Heart right ventricle (tissue), 16 donors: ENCODE measurements around the gene ZNF576. TPM values are rescaled to one million over a fixed set of nuclear protein-coding genes. Genes with fewer than 3 reads are reported as not detected.

Experiments used
- ATAC-seq, 8 donors: fragments of 200-7000 bp; cut with Tn5 transposase; one replicate each; pipeline ENCODE4 v1.9.1; 2020; ENCODE audit warnings: mild to moderate bottlenecking in 8 of 8, moderate library complexity in 8 of 8, moderate number of reproducible peaks in 1 of 8
- DNase-seq, 2 donors: peaks; one replicate each; pipeline ENCODE4 v3.0.0-alpha.2; 2020
- H3K27ac ChIP-seq, 10 donors: fragments of 200-600 bp; sonication (generic) in 2 of 10; one replicate each; pipeline versions ENCODE4 v1.5.0 to v1.8.0; 2020 to 2022; ENCODE audit warnings: mild to moderate bottlenecking in 3 of 10
- H3K27me3 ChIP-seq, 7 donors: fragments of 200-600 bp; one replicate each; pipeline ENCODE4 v1.8.0; 2021 to 2022; ENCODE audit warnings: mild to moderate bottlenecking in 2 of 7
- H3K36me3 ChIP-seq, 9 donors: fragments of 200-600 bp; sonication (generic) in 1 of 9; one replicate each; pipeline versions ENCODE4 v1.5.0 to v1.8.0; 2020 to 2022; ENCODE audit warnings: mild to moderate bottlenecking in 2 of 9
- H3K4me1 ChIP-seq, 9 donors: fragments of 200-600 bp; sonication (generic) in 1 of 9; one replicate each; pipeline versions ENCODE4 v1.5.0 to v1.8.0; 2020 to 2022; ENCODE audit warnings: mild to moderate bottlenecking in 4 of 9
- H3K4me3 ChIP-seq, 10 donors: fragments of 200-600 bp; sonication (generic) in 2 of 10; one replicate each; pipeline versions ENCODE4 v1.5.0 to v1.8.0; 2020 to 2022; ENCODE audit warnings: mild to moderate bottlenecking in 7 of 10, moderate library complexity in 2 of 10
- H3K9me3 ChIP-seq, 11 donors: fragments of 200-600 bp in 10 of 11; sonication (generic) in 2 of 11; one replicate each; pipeline versions ENCODE4 v1.5.0 to v1.8.0; 2013 to 2022; ENCODE audit warnings: mild to moderate bottlenecking in 2 of 11, control low read depth in 1 of 11, moderate library complexity in 1 of 11
- CTCF ChIP-seq, 9 donors: fragments of 200-600 bp; sonication (generic) in 2 of 9; IDR thresholded peaks; one replicate each; pipeline versions ENCODE4 v1.5.0 to v1.8.0; 2021 to 2022; ENCODE audit warnings: antibody characterized with exemption in 9 of 9, mild to moderate bottlenecking in 5 of 9, moderate library complexity in 1 of 9
- WGBS, 2 donors: extraction: QIAGEN DNeasy Blood & Tissue Kit; methylation state at CpG; one replicate each; pipeline ENCODE4 v1.1.7; 2013; ENCODE audit warnings: inconsistent platforms in 1 of 2; 5-methylcytosine and 5-hydroxymethylcytosine counted together
- intact Hi-C, 10 donors: fragments of 100-400 bp; cut with DNase I; formaldehyde crosslinking; loops; one replicate each; pipeline versions ENCODE4 v1.11.1 to v1.14.2; 2022
- polyA plus RNA-seq, 2 donors: library from polyadenylated mRNA; stranded (reverse); fragments of 200-250 nt; gene quantifications; one replicate each; pipeline ENCODE4 v1.2.3, GENCODE V29; 2013
- total RNA-seq, 10 donors: library from RNA; stranded (reverse); fragmentation: NEBNext Ultra II Directional in 3 of 10; extraction: Animal tissue kit (Norgen Biotek cat#: 25700) in 3 of 10; gene quantifications; one replicate each; pipeline versions ENCODE4 v1.2.1 to v1.2.4, GENCODE V29; 2021 to 2023
- donor health status: Arrhythmogenic right ventricular cardiomyopathy.
- donor health status: ischemic (EF 13 %, LVEDD 7.1; RV severe dilation, severe dysfunction).
- donor health status: healthy with polysubstance abuse.
- donor health status: DM: no; HTN: yes; CAD: no.
- donor health status: DM: no; HTN: no; CAD: no.
- donor health status: ischemic (EF 25% LVEDD 6.9; RV normal size, moderate dysfunction).
- donor health status: ischemic (EF 25% LVEDD 5.7; RV mildly dilated, moderate dysfunction).
- donor health status: healthy.
- donor health status: DM: yes; HTN: yes; CAD: no.
- donor health status: Ischemic cardiomyopathy.
- donor health status: ischemic (EF 35%, LVEDD 5.7; RV mildly dilated, moderate dysfunction).
- donor health status: nonischemic (EF 11% LVEDD 7.7; RV severe dilation, severe dysfunction).
- donor health status: DM: yes; HTN: yes; CAD: no.
- donor health status: PGD.
- donor health status: ischemic (EF 29% LVEDD 5.4; RV normal size, mild dysfunction).
- donor health status: nonischemic (EF 23%, LVEDD 6.1; RV moderate dilation, normal function).

Gene ZNF576
- total and polyA plus RNA-seq, 12 donors = 6.7 to 20.9 (median 12.7) TPM

- Histone ChIP-seq H3K4me1 (peaks cover 0 to 9% (median 7%) of the 10 kb centered on the region in 9 donors), H3K9me3 (no peaks in the 10 kb centered on the region), H3K4me3 (peak overlapping the region in 1 of 10 donors; percentile 36), H3K27ac (no peak overlapping the region), H3K36me3 (no peaks in the 10 kb centered on the region), H3K27me3 (peaks cover 0 to 58% (median 16%) of the 10 kb centered on the region in 7 donors)
- 77 to 81% methylated on average over 13 of the region's 13 CpGs for WGBS, 2 donors
- intact Hi-C loops = no loop called here
- DNase-seq (no peak), ATAC-seq (no peak)
- TF ChIP-seq CTCF (IDR thresholded peaks at IDR 0.05) = no peak
Measured at GRCh38 chr19:43638214-43638994, 42.0 kb downstream of the ZNF576 start.

- no peaks in the 10 kb centered on the region for H3K9me3 ChIP-seq
- 5 to 7% methylated on average over 15 to 18 of the region's 18 CpGs for WGBS, 2 donors
- peak overlapping the region in 8 of 10 donors; percentile 15 to 36 (median 29) for H3K4me3 ChIP-seq
- no peaks in the 10 kb centered on the region for H3K36me3 ChIP-seq
- ATAC-seq (no peak), DNase-seq (no peak)
- H3K27ac ChIP-seq = no peak overlapping the region
- peaks cover 0 to 9% (median 7%) of the 10 kb centered on the region in 9 donors for H3K4me1 ChIP-seq
- peaks cover 0 to 58% (median 16%) of the 10 kb centered on the region in 7 donors for H3K27me3 ChIP-seq
- TF ChIP-seq CTCF (IDR thresholded peaks at IDR 0.05) = no peak
- intact Hi-C loops = no loop called here
Measured at GRCh38 chr19:43638995-43639518, 42.7 kb downstream of the ZNF576 start.

GRCh38 chr19:43639519-43640423, 43.4 kb downstream of the ZNF576 start, which contains the start of gene CADM4:
Gene CADM4, minus strand, starts transcription at chr19:43639850. Its CDS starts 60 bp downstream, at chr19:43639790.
- intact Hi-C loops = loop anchor here in 2 of 10 donors (10.0 kb wide), 2 partner anchors 85 to 95 kb away; no protein-coding TSS in a partner anchor
- WGBS, 2 donors = 1 to 2% methylated on average over 61 to 110 of the region's 110 CpGs
- peak within 1 kb of the TSS; percentile 18 to 60 (median 48) for H3K4me3 ChIP-seq
- TF ChIP-seq CTCF (IDR thresholded peaks at IDR 0.05) = no peak
- peaks cover 0 to 9% (median 7%) of the 10 kb centered on the region in 9 donors for H3K4me1 ChIP-seq
- H3K9me3 ChIP-seq = no peaks in the 10 kb centered on the region
- peak in 7 of 8 donors; percentile 30 to 70 (median 56) for ATAC-seq
- no peaks in the 10 kb centered on the region for H3K36me3 ChIP-seq
- DNase-seq = peak; percentile 16 to 39
- peaks cover 0 to 56% (median 16%) of the 10 kb centered on the region in 7 donors for H3K27me3 ChIP-seq
- H3K27ac ChIP-seq = no peak within 1 kb of the TSS

GRCh38 chr19:43640424-43640757, 44.0 kb downstream of the ZNF576 start:
- Histone ChIP-seq H3K36me3 (no peaks in the 10 kb centered on the region), H3K27ac (no peak overlapping the region), H3K4me1 (peaks cover 0 to 9% (median 7%) of the 10 kb centered on the region in 9 donors), H3K9me3 (no peaks in the 10 kb centered on the region), H3K27me3 (peaks cover 0 to 52% (median 16%) of the 10 kb centered on the region in 7 donors), H3K4me3 (peak overlapping the region in 9 of 10 donors; percentile 34 to 60 (median 50))
- no peak for DNase-seq
- intact Hi-C loops = loop anchor here in 2 of 10 donors (10.0 kb wide), 2 partner anchors 86 to 96 kb away; no protein-coding TSS in a partner anchor
- no peak for ATAC-seq
- TF ChIP-seq CTCF (IDR thresholded peaks at IDR 0.05) = no peak
- WGBS, 2 donors = 6 to 8% methylated on average over 9 of the region's 9 CpGs
